Mucosa of gallbladder (tissue), 1 donor: ENCODE data around the gene RMND5A. TPM values are rescaled to one million over a fixed set of nuclear protein-coding genes. Genes with fewer than 3 reads are reported as not detected.
"Not testable (repeated sequence)": the region's sequence is repeated elsewhere in the genome, so short reads cannot be mapped to it uniquely, and the experiment has no call there.

ENCODE experiments used
- DNase-seq: peaks from one replicate; pipeline ENCODE4 v3.0.0-alpha.2; 2020; ENCODE audit warnings: low spot score
- total RNA-seq: library from RNA; stranded (reverse); gene quantifications from one replicate; pipeline ENCODE4 v1.2.1, GENCODE V29; 2021
- donor health status: DM: no; HTN: no; CAD: no.

The RMND5A gene
- total RNA-seq, 1 donor from 2014 or later, result 38.0 TPM

GRCh38 chr2:86714579-86715173 lies 5.4 kb upstream of the RMND5A start:
- not testable (repeated sequence) for DNase-seq

- not testable (repeated sequence) for DNase-seq
These were observed 841 bp upstream of the RMND5A start for GRCh38 chr2:86719263-86719636.

DNA sequence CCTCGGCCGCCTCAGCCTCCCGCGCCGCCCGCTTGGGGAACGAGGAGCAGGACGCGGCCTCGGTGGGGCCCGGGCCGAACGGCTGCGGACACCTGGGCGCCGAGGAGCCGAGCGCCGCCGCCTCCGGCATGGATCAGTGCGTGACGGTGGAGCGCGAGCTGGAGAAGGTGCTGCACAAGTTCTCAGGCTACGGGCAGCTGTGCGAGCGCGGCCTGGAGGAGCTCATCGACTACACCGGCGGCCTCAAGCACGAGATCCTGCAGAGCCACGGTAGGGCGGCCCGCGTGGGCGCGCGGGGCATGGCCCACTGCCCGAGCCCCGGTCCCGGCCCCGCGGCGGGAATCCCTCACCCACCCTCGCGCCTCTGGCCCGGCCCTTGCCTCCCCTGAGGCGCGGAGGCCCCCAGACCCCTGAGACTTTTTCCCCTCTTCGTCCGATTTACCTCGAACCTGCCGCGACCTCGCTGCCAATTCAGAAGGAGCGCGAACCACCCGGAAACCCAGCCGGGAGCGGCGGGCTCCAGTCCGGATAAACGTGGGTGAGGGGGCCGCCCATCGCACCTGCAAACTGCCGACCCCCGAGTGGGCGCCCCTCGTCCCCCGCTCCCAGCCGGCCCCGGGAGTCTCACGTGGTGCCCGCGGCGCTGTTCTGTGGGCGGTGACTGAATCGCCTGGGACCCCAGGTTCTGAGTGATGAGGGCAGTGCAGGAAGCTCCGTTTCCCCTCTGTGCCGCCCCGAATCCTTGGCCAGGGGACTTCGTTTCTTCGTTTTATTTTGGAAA lies 639 bp downstream of the RMND5A start:
- DNase-seq, result peak; percentile 19

DNA sequence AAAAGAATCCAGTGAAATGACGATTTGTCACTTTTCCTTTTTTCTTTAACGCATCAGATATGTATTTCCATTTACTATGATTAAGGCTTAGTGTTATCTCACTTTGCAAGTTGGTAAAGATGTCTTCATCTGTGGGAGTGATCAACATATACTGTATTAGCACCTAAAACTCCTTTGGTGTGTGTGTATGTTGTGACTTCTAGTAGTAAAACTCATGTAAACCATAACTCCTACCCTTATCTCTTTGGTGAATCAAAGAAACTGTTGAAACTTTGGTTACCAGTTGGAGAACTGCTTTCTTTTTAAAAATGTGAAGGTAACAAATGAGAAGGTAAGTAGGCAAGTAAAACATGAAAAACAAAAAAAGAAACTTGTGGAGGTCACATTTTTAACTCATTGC lies 5.6 kb downstream of the RMND5A start:
- DNase-seq, result not testable (repeated sequence)

GRCh38 chr2:86732040-86732525 lies 12.0 kb downstream of the RMND5A start:
- DNase-seq, result not testable (repeated sequence)

GRCh38 chr2:86732837-86733236 lies 12.7 kb downstream of the RMND5A start:
- not testable (repeated sequence) for DNase-seq

DNA sequence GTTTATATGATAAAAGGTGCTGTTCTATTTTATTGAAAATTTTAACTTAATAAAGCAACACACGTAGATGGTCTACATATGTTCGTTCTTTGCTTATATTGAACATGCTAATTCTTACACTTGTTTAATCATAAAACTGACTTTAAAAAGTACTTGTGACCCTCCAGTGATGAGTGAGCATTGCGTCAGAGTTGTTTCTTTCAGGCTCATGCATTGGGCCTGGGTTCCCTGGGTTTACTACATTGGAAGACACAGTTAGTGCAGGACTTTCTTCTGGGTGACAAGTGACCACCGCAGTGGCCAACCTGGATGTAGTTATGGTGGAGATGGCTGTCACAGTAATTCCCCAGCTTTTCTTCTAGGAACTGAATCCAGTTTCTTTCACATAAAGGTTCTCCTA lies 13.4 kb downstream of the RMND5A start:
- DNase-seq, result not testable (repeated sequence)

DNA sequence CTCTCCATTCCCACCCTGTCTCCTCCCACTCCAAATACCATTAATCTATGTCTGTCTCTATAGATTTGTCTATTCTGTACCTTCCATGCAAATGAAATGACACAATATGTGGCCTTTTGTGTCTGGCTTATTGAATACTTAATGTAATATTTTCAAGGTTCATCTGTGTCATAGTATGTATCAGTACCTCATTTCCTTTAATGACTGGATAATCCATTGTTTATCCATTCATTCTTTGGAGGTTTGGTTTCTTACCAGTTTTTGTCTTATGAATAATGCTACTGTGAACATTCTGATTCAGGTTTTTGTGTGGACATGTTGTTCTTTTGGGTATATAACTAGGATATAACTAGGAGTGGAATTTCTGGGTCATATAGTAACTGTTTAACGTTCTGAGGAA lies 14.8 kb downstream of the RMND5A start:
- not testable (repeated sequence) for DNase-seq

GRCh38 chr2:86739485-86739884 lies 19.4 kb downstream of the RMND5A start:
- not testable (repeated sequence) for DNase-seq

DNA sequence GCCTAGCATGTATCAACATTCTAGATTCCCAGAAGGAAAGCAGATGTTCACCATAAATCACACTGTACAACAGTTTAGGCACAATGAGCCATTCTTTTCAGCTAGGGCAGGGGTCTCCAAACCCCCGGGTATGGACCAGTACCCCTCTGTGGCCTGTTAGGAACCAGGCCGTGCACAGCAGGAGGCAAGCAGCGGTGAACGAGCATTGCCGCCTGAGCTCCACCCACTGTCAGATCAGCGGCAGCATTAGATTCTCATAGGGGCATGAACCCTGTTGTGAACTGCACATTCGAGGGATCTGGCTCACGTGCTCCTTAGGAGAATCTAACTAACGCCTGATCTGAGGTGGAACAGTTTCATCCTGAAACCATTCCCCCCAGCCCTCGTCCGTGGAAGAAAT lies 19.8 kb downstream of the RMND5A start:
- DNase-seq, result not testable (repeated sequence)

GRCh38 chr2:86741889-86742498 lies 21.9 kb downstream of the RMND5A start:
- DNase-seq, result not testable (repeated sequence)

- DNase-seq, result no peak
These were observed 24.1 kb downstream of the RMND5A start for GRCh38 chr2:86744152-86744551.

DNA sequence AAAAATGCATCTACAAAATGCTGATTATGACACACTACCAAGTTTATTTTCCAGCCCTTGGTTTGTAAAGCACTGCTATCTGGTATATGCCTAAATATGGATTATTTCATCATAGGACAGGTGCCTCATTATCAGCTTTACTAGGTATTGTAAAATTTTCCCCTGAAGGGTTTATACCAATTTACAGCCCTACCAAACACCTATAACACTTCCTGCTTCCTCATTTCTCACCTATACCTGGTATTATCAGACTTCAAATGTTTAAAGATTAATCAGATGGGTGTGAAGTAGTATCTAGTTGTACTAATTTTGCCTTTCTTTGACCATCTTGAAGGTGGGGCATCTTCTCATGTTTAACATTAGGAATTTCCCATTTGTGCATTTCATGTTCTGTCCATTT lies 26.8 kb downstream of the RMND5A start:
- no peak for DNase-seq

DNA sequence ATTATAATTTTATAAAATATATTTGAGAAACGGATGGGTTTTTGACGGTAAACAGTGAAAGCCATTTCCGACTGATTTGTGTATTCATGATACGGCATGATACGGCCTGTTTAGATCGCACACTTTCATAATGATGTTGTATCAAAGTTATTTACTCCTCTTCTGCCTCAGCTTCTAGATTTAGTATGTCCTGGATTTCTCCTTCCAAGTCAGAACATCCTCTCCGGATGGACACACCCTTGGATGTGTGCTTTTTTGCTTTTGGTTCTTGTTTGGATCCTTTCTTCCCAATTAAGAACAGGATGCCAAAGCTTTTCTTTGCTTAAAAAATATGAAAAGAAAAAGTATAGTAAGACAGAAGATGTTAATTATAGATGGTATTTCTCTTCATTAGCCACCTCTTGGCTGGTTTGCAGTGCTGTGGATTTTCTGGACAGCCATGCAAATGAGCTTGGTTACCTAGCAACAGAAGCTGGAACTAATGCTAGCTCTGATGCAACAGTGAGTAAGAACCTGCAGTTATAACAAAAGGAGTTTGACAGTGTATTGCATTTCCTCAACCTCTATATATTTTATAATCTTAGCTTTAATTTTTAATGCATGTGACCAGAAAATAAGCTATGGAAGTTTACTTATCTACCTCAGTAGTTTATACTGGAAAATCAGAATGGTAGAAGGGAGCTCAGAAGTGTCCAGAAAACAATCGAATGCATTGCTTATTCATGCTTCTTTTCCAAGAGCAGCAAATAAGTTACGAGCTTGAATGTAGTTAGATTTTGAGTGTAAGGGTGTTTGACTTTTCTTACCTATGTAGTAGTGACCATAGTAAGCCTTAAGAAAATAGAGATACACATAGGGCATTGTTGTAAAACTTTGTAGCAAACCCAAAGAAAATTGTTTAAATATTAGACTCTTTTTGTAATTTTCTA lies 27.9 kb downstream of the RMND5A start:
- no peak for DNase-seq

DNA sequence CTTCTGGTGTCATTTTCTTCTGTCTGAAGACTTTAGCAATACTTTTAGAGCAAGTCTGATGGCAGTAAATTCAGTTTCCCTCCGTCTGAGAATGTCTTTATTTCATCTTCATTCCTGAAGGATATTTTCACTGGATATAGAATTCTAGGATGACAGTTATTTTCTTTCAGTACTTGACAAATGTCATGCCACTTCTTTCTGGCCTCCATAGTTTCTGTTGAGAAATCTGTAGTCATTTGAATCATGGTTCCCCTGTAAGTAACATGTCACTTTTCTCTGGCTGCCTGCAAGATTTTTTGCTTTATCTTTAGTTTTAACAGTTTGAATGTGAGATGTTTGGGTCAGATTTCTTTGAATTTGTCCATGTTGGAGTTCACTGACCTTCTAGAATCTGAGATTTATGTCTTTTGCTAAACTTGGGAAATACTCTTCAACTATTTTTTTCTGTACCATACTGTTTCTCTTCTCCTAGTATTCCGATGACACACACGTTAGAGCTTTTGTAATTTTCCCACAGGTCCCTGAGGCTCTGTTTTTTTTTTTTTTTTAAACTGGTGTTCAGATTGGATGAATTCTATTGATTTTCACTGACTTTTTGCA lies 30.2 kb downstream of the RMND5A start:
- no peak for DNase-seq

DNA sequence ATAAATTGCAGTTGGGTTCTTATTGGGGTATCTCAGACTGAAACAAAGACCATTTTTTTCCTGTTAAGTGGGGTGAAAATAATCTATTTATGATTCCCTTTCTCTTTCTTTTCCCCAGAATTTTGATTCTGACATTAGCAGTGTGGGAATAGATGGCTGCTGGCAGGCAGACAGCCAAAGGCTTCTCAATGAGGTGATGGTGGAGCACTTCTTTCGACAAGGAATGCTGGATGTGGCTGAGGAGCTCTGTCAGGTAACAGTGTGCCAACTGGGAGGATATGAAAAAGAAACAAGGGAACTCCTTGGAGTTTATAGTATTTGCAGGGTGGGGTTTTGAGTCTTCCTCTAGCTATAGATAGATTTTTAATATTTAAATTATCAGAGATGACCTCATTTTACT lies 31.7 kb downstream of the RMND5A start:
- DNase-seq, result no peak

DNA sequence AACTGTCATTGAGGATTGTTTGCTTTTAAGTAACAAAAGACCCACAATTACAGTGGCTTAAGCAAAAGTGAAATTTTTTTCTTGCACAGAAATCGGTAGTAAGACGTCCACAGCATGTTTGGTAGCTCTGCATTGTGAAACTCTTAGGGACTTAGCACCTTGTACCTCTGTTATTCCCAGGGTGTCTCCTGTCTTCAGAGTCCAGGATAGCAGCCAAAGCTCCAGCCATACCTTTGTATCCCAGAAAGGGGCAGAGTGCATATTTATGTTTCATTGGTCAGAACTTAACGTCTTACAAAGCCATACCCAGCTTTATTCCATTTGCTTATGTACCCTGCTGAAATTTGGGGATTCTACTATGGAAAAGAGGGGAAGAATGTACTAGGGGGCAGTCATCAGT lies 32.8 kb downstream of the RMND5A start:
- DNase-seq, result no peak

DNA sequence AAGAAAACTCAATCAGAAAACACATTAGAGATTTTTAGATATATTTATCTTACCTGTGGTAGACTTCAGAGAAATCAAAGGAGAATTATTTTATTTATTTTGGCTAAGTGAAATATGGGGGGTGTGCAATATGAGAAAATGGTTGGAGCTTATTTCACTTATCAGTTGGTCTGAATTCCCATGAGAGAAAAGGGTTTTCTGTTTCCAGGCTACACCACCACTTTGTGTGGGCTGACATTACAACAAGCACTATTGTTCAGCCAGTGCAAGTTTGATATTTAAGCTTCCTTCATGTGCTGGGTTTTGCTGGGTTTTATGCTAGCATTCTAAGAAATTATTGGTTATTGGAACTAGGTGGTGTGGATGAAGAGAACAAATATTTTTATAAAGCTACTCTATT lies 33.5 kb downstream of the RMND5A start:
- no peak for DNase-seq

DNA sequence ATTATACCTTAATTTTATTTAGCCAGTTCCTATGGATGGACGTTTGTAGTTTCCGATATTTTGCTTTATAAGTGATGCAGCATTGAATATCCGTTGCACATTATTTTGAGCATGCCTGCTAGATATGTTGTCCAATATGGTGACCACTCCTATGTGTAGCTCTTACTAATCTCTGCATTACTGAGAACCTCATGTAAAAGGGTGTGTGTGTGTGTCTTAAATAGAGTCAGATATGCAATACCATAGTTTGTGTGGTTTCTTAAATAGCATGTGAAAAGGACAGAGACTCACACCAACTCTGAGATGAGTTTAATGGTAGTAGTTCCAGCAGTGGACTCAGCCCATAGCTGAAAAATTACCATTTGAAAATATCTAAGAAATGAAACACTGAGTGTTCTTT lies 38.3 kb downstream of the RMND5A start:
- no peak for DNase-seq

DNA sequence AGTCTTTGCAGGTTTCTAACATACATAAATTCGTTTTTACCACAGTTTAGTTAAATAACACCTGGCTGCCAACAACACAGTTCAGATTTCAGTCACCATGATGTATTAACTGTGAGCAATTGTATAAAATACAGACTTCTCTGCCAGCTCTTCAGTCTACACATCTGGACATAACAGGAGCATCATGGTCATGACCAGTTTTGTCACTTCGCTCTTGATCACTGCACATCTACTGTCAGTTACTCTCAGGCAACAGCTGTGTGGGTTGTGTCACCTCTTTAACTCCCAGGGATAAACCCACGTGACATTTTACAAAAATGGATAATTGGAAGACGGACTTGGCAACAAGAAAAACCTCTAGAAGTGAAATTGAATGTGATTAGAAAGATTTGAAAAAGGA lies 40.3 kb downstream of the RMND5A start:
- DNase-seq, result no peak

DNA sequence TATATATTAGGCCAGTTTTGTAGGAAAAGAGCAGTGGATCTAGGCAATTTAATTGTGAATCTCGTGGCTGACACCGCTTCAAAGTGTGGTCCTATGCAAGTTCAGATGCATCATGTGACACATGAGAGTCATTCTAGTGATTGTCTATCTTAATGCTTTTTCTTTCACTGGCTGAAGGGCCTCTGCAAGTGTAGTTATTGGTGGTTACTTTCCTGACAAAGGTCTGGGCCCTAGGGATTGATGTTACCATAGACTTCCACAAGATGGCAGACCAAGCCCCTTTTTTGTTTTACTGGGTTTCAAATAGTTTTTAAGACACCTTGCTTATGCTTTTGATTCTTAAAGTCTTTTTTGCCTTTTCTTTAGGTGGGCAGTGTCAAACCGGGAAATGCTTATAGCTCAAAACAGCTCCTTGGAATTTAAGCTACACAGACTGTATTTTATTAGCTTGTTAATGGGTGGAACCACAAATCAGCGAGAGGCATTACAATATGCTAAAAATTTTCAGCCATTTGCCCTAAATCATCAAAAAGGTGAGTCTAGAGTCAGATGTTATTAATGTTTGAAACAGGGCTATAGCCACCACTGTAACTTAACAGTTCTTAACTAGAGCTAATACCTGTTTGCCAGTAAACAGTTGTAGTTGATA lies 44.7 kb downstream of the RMND5A start:
- no peak for DNase-seq
